ENCODE results near the gene NFYC.
A peak's percentile ranks its signal among the peaks of the same experiment; 100 is the strongest.

Gene NFYC

GRCh38 chr1:40806240-40806639, 114.7 kb downstream of the NFYC start:
- intact Hi-C loops (cut with DNase I; ENCODE audit: low total_unique reads): no loop called here
- H3K4me1 ChIP-seq: peaks cover 0 to 73% (median 53%) of the 10 kb centered on the region in 4 donors
- H3K27ac ChIP-seq: peak overlapping the region; percentile 70 to 85

GRCh38 chr1:40806731-40807695, 115.5 kb downstream of the NFYC start:
- Histone ChIP-seq H3K4me1 (peaks cover 0 to 65% (median 45%) of the 10 kb centered on the region in 4 donors), H3K27me3 (no peaks in the 10 kb centered on the region), H3K4me3 (peak overlapping the region; percentile 11 to 27), H3K9me3 (no peaks in the 10 kb centered on the region), H3K27ac (peak overlapping the region; percentile 70 to 85), H3K36me3 (no peaks in the 10 kb centered on the region)
- intact Hi-C loops (cut with DNase I; ENCODE audit: low total_unique reads): no loop called here
- DNase-seq: peak; percentile 36 to 87
- TF ChIP-seq CTCF (IDR thresholded peaks at IDR 0.05): no peak

More at GRCh38 chr1:40806240-40806639, 114.7 kb downstream of the NFYC start:
- Histone ChIP-seq H3K9me3 (no peaks in the 10 kb centered on the region), H3K36me3 (no peaks in the 10 kb centered on the region), H3K4me3 (no peak overlapping the region), H3K27me3 (no peaks in the 10 kb centered on the region)
- no peak for DNase-seq
- no peak for TF ChIP-seq CTCF (IDR thresholded peaks at IDR 0.05)

- intact Hi-C loops (cut with DNase I; ENCODE audit: low total_unique reads): no loop called here
Measured at GRCh38 chr1:40808002-40808401, 116.5 kb downstream of the NFYC start.

GRCh38 chr1:40808444-40808843, 116.9 kb downstream of the NFYC start:
- TF ChIP-seq CTCF (IDR thresholded peaks at IDR 0.05): no peak
- no peaks in the 10 kb centered on the region for H3K36me3 ChIP-seq
- DNase-seq: no peak
- H3K27me3 ChIP-seq: no peaks in the 10 kb centered on the region
- H3K4me3 ChIP-seq: no peak overlapping the region
- no peaks in the 10 kb centered on the region for H3K9me3 ChIP-seq
- intact Hi-C loops (cut with DNase I; ENCODE audit: low total_unique reads): no loop called here
- H3K27ac ChIP-seq: peak overlapping the region; percentile 70 to 85
- H3K4me1 ChIP-seq: peaks cover 0 to 54% (median 40%) of the 10 kb centered on the region in 4 donors

More at GRCh38 chr1:40808002-40808401, 116.5 kb downstream of the NFYC start:
- H3K36me3 ChIP-seq: no peaks in the 10 kb centered on the region
- H3K9me3 ChIP-seq: no peaks in the 10 kb centered on the region
- H3K27me3 ChIP-seq: no peaks in the 10 kb centered on the region
- H3K27ac ChIP-seq: peak overlapping the region; percentile 70 to 85
- no peak overlapping the region for H3K4me3 ChIP-seq
- H3K4me1 ChIP-seq: peaks cover 0 to 57% (median 40%) of the 10 kb centered on the region in 4 donors
- TF ChIP-seq CTCF (IDR thresholded peaks at IDR 0.05): no peak
- no peak for DNase-seq

GRCh38 chr1:40808909-40809308, 117.4 kb downstream of the NFYC start:
- Histone ChIP-seq H3K27me3 (no peaks in the 10 kb centered on the region), H3K9me3 (no peaks in the 10 kb centered on the region), H3K27ac (peak overlapping the region in 1 of 2 donors; percentile 85), H3K4me3 (no peak overlapping the region), H3K4me1 (peaks cover 0 to 49% (median 39%) of the 10 kb centered on the region in 4 donors), H3K36me3 (no peaks in the 10 kb centered on the region)
- DNase-seq: no peak
- intact Hi-C loops (cut with DNase I; ENCODE audit: low total_unique reads): no loop called here
- no peak for TF ChIP-seq CTCF (IDR thresholded peaks at IDR 0.05)

Data from tibial artery (tissue), 4 donors.